KMS-11 (cell line): Measurements from ENCODE around the gene CYSTM1.

Experiments
- H2AFZ ChIP-seq: fragments of 200-600 bp; sonication (generic); 2 replicates; pipeline ENCODE4 v1.6.1; 2016; ENCODE audit warnings: antibody characterized with exemption, mixed run types, low read depth
- H3K27ac ChIP-seq: fragments of 200-600 bp; sonication (generic); 2 replicates; pipeline ENCODE4 v1.6.1; 2016; ENCODE audit warnings: mild to moderate bottlenecking, mixed run types
- H3K27me3 ChIP-seq: fragments of 200-600 bp; sonication (generic); 2 replicates; pipeline ENCODE4 v1.6.1; 2017; ENCODE audit warnings: mild to moderate bottlenecking, low read depth, mixed run types, moderate library complexity; ENCODE audit not compliant: insufficient read depth
- H3K36me3 ChIP-seq: fragments of 200-600 bp; sonication (generic); 2 replicates; pipeline ENCODE4 v1.6.1; 2017; ENCODE audit warnings: mild to moderate bottlenecking, mixed run types; ENCODE audit not compliant: insufficient read depth
- H3K4me1 ChIP-seq: fragments of 200-600 bp; sonication (generic); 2 replicates; pipeline ENCODE4 v1.6.1; 2016; ENCODE audit warnings: mild to moderate bottlenecking, low read depth, mixed run types; ENCODE audit not compliant: poor library complexity, severe bottlenecking
- H3K4me2 ChIP-seq: fragments of 200-600 bp; sonication (generic); 2 replicates; pipeline ENCODE4 v1.7.0; 2016; ENCODE audit warnings: mild to moderate bottlenecking, mixed run types
- H3K4me3 ChIP-seq: fragments of 200-600 bp; sonication (generic); IDR thresholded peaks from 2 replicates; pipeline ENCODE4 v1.6.1; 2017; ENCODE audit warnings: low read depth, low read length, mixed read lengths; ENCODE audit not compliant: insufficient read depth
- H3K79me2 ChIP-seq: fragments of 200-600 bp; sonication (generic); 2 replicates; pipeline ENCODE4 v1.6.1; 2016; ENCODE audit warnings: low read depth, mixed run types; ENCODE audit not compliant: insufficient read depth
- H3K9ac ChIP-seq: fragments of 200-600 bp; sonication (generic); 2 replicates; pipeline ENCODE4 v1.6.1; 2016; ENCODE audit warnings: mild to moderate bottlenecking, mixed run types
- H4K20me1 ChIP-seq: fragments of 200-600 bp; sonication (generic); 2 replicates; pipeline ENCODE4 v1.6.1; 2016; ENCODE audit warnings: mild to moderate bottlenecking, mixed run types; ENCODE audit not compliant: insufficient read depth
- CTCF ChIP-seq: fragments of 200-600 bp; sonication (generic); conservative IDR thresholded peaks from 2 replicates; pipeline ENCODE4 v1.6.1; 2017; ENCODE audit warnings: low read depth, mild to moderate bottlenecking, antibody characterized with exemption, low read length, moderate library complexity, mixed read lengths

CYSTM1 gene

GRCh38 chr5:140217299-140218026 lies 42.5 kb downstream of the CYSTM1 start:
- H3K4me1 ChIP-seq, result peaks cover 35% of the 10 kb centered on the region
- no peaks in the 10 kb centered on the region for H4K20me1 ChIP-seq
- no peak for TF ChIP-seq CTCF

GRCh38 chr5:140219068-140219991 lies 44.3 kb downstream of the CYSTM1 start:
- peaks cover 20% of the 10 kb centered on the region for H3K27me3 ChIP-seq
- no peak overlapping the region for H3K4me3 ChIP-seq
- peaks cover 21% of the 10 kb centered on the region for H3K4me1 ChIP-seq
- no peak overlapping the region for H2AFZ ChIP-seq
- no peak overlapping the region for H3K9ac ChIP-seq
- H3K4me2 ChIP-seq, result no peak overlapping the region
- no peaks in the 10 kb centered on the region for H4K20me1 ChIP-seq
- H3K36me3 ChIP-seq, result no peaks in the 10 kb centered on the region
- no peak for TF ChIP-seq CTCF
- H3K27ac ChIP-seq, result no peak overlapping the region
- no peaks in the 10 kb centered on the region for H3K79me2 ChIP-seq

More at GRCh38 chr5:140217299-140218026, 42.5 kb downstream of the CYSTM1 start:
- Histone ChIP-seq H3K4me3 (no peak overlapping the region), H3K27me3 (peaks cover 25% of the 10 kb centered on the region), H3K9ac (no peak overlapping the region), H2AFZ (no peak overlapping the region), H3K79me2 (no peaks in the 10 kb centered on the region), H3K36me3 (no peaks in the 10 kb centered on the region), H3K27ac (no peak overlapping the region), H3K4me2 (no peak overlapping the region)

GRCh38 chr5:140220032-140220697 lies 45.2 kb downstream of the CYSTM1 start:
- Histone ChIP-seq H2AFZ (no peak overlapping the region), H3K4me3 (no peak overlapping the region), H3K36me3 (no peaks in the 10 kb centered on the region), H3K27me3 (peaks cover 20% of the 10 kb centered on the region), H3K27ac (no peak overlapping the region), H3K79me2 (no peaks in the 10 kb centered on the region), H3K4me2 (no peak overlapping the region), H3K4me1 (peaks cover 13% of the 10 kb centered on the region), H4K20me1 (no peaks in the 10 kb centered on the region), H3K9ac (no peak overlapping the region)
- TF ChIP-seq CTCF, result no peak

- Histone ChIP-seq H3K27ac (no peak overlapping the region), H3K36me3 (no peaks in the 10 kb centered on the region), H3K4me1 (peaks cover 8% of the 10 kb centered on the region), H3K4me2 (no peak overlapping the region), H4K20me1 (no peaks in the 10 kb centered on the region), H3K4me3 (no peak overlapping the region), H3K79me2 (no peaks in the 10 kb centered on the region), H3K27me3 (peaks cover 18% of the 10 kb centered on the region), H3K9ac (no peak overlapping the region), H2AFZ (no peak overlapping the region)
- no peak for TF ChIP-seq CTCF
These were observed 45.7 kb downstream of the CYSTM1 start for GRCh38 chr5:140220698-140221064.
